K562 (cell line): ENCODE data around the gene CHGA. TPM values are rescaled to one million over a fixed set of nuclear protein-coding genes. Genes with fewer than 3 reads are reported as not detected.

Experiments
- ATAC-seq: fragments of 200-7000 bp; cut with Tn5 transposase; 3 replicates; pipeline ENCODE4 v1.9.1; 2020; ENCODE audit warnings: moderate library complexity
- BruUV-seq: library from RNA; stranded (reverse); fragments of 400-500 nt; replicated peaks from 2 replicates; lab custom pipeline; 2021; lab: Mats Ljungman, UMichigan
- CTCF ChIA-PET: fragments of 300-600 bp; formaldehyde crosslinking; extraction: SDS; loops from one replicate; lab custom pipeline; 2021; ENCODE audit warnings: low intra/inter-chr PET ratio; lab: Yijun Ruan, JAX
- POLR2A ChIA-PET: fragments of 300-600, 350-650 bp; sonication (Branson Sonifier 250); formaldehyde crosslinking; extraction: SDS; loops from one replicate; lab custom pipeline; 2021; ENCODE audit warnings: antibody characterized with exemption, inconsistent platforms; lab: Yijun Ruan, JAX
- DNase-seq, 4 experiments: peaks; one replicate each; pipeline versions ENCODE4 v3.0.0 to v3.0.0-alpha.2; 2011 to 2018; ENCODE audit warnings: low spot score in 3 of 4, mixed read lengths in 3 of 4; ENCODE audit errors: extremely low read depth in 1 of 4
- FAIRE-seq: peaks from 2 replicates; lab custom pipeline; 2011; peaks lifted over from hg19 to GRCh38; lab: Jason Lieb, UNC
- H2AFZ ChIP-seq: 2 replicates; pipeline ENCODE4 v1.6.0; 2011; ENCODE audit warnings: low read depth, low read length, control low read depth, inconsistent platforms
- H3K27ac ChIP-seq: fragments of 200-600 bp; 3 replicates; pipeline ENCODE4 v1.8.0; 2011; ENCODE audit warnings: low read depth, mild to moderate bottlenecking, control low read depth, inconsistent platforms, low read length, moderate library complexity, mixed read lengths; ENCODE audit errors: extremely low read depth
- H3K27me3 ChIP-seq, 2 experiments: fragments of 300-600 bp in 1 of 2; 2 replicates in 1 of 2; 3 replicates in 1 of 2; pipeline versions ENCODE4 v1.6.0 to v1.8.0; 2011; ENCODE audit warnings: inconsistent platforms in 2 of 2, low read length in 2 of 2, mild to moderate bottlenecking in 1 of 2, mixed read lengths in 1 of 2, moderate library complexity in 1 of 2; ENCODE audit not compliant: control insufficient read depth in 2 of 2, insufficient read depth in 2 of 2
- H3K36me3 ChIP-seq: fragments of 300-600 bp; 3 replicates; pipeline ENCODE4 v1.8.0; 2011; ENCODE audit warnings: mild to moderate bottlenecking, low read length, inconsistent platforms; ENCODE audit not compliant: control insufficient read depth, insufficient read depth
- H3K4me1 ChIP-seq, 2 experiments: fragments of 200-600 bp in 1 of 2; replicated peaks in 1 of 2; 2 replicates in 1 of 2; 3 replicates in 1 of 2; pipeline versions ENCODE4 v1.5.1 to v1.8.0; 2011; ENCODE audit warnings: inconsistent platforms in 2 of 2, low read length in 2 of 2, mild to moderate bottlenecking in 1 of 2, mixed read lengths in 1 of 2, moderate library complexity in 1 of 2; ENCODE audit not compliant: control insufficient read depth in 2 of 2, insufficient read depth in 2 of 2
- H3K4me2 ChIP-seq: 2 replicates; pipeline ENCODE4 v1.6.1; 2011; ENCODE audit warnings: low read length, control low read depth, inconsistent platforms, mixed read lengths; ENCODE audit not compliant: insufficient read depth
- H3K4me3 ChIP-seq: fragments of 200-600 bp; sonication (generic), shearing (Covaris generic); 2 replicates; pipeline ENCODE4 v1.5.1; 2016; ENCODE audit warnings: control low read depth, inconsistent platforms
- H3K79me2 ChIP-seq: fragments of 200-600 bp; 3 replicates; pipeline ENCODE4 v1.8.0; 2011; ENCODE audit warnings: low read length, inconsistent platforms; ENCODE audit not compliant: control insufficient read depth, insufficient read depth
- H3K9ac ChIP-seq, 2 experiments: 2 replicates each; pipeline versions ENCODE4 v1.6.0 to v1.6.1; 2011; ENCODE audit warnings: low read depth in 2 of 2, low read length in 2 of 2, control low read depth in 1 of 2, inconsistent platforms in 1 of 2, mild to moderate bottlenecking in 1 of 2, mixed read lengths in 1 of 2; ENCODE audit not compliant: insufficient read depth in 1 of 2
- H3K9me1 ChIP-seq: one replicate; pipeline ENCODE4 v1.6.0; 2011; ENCODE audit warnings: inconsistent platforms, mild to moderate bottlenecking, low read length, moderate library complexity; ENCODE audit not compliant: control insufficient read depth, insufficient read depth
- H3K9me3 ChIP-seq: replicated peaks from 2 replicates; pipeline ENCODE4 v1.5.1; 2011; ENCODE audit warnings: low read depth, low read length, inconsistent platforms; ENCODE audit not compliant: control insufficient read depth, insufficient read depth
- H4K20me1 ChIP-seq: replicated peaks from 2 replicates; pipeline ENCODE4 v1.6.1; 2011; ENCODE audit warnings: low read length, inconsistent platforms, mixed read lengths; ENCODE audit not compliant: control insufficient read depth, insufficient read depth
- ADNP ChIP-seq: fragments of 200-800 bp; sonication (Bioruptor generic); IDR thresholded peaks from 2 replicates; pipeline ENCODE4 v1.6.1; 2016; ENCODE audit warnings: missing genetic modification characterization, missing compliant biosample characterization
- CBX3 ChIP-seq, 2 experiments: IDR thresholded peaks; 1 replicate in 1 of 2; 2 replicates in 1 of 2; pipeline ENCODE4 v1.6.1; 2012; ENCODE audit warnings: inconsistent platforms in 2 of 2, low read length in 2 of 2, borderline replicate concordance in 1 of 2, control low read depth in 1 of 2
- MYNN ChIP-seq, 2 experiments: sonication (generic); formaldehyde crosslinking in 1 of 2; IDR thresholded peaks; 2 replicates each; pipeline versions ENCODE4 v1.5.0 to v1.6.1; 2016 to 2020; ENCODE audit warnings: antibody characterized with exemption in 1 of 2, missing genetic modification reagents in 1 of 2
- SPI1 ChIP-seq: IDR thresholded peaks from 2 replicates; pipeline ENCODE4 v1.6.1; 2011; ENCODE audit warnings: low read depth, low read length, control low read depth, borderline replicate concordance
- TRIM28 ChIP-seq: fragments of 450-650 bp; IDR thresholded peaks from 2 replicates; pipeline ENCODE4 v1.6.1; 2017
- ZNF134 ChIP-seq: fragments of 250-450 bp; sonication (Bioruptor Pico); conservative IDR thresholded peaks from 2 replicates; pipeline ENCODE4 v1.4.0; 2020
- ZNF408 ChIP-seq: fragments of 250-450 bp; sonication (Bioruptor Pico); IDR thresholded peaks from 2 replicates; pipeline ENCODE4 v1.4.0; 2020; ENCODE audit warnings: low read depth, mild to moderate bottlenecking, moderate library complexity
- ZNF76 ChIP-seq: fragments of 250-450 bp; sonication (Bioruptor Pico); IDR thresholded peaks from 2 replicates; pipeline ENCODE4 v1.4.0; 2020; ENCODE audit warnings: mild to moderate bottlenecking, moderate library complexity, borderline replicate concordance
- WGBS: fragments of 100-300 bp; shearing (Covaris generic); methylation state at CpG from one replicate; pipeline ENCODE4 v1.1.6; 2016; ENCODE audit warnings: low coverage, mixed read lengths; ENCODE audit not compliant: insufficient coverage; ENCODE audit errors: missing lambda C conversion rate; 5-methylcytosine and 5-hydroxymethylcytosine counted together
- in situ Hi-C: fragments of 300-500 bp; cut with MboI; formaldehyde crosslinking; loops from 4 replicates; pipeline ENCODE4 v1.15.0; 2018; ENCODE audit warnings: inconsistent platforms, mixed read lengths
- intact Hi-C: fragments of 100-400 bp; cut with micrococcal nuclease; formaldehyde crosslinking; loops from 2 replicates; pipeline ENCODE4 v1.14.2; 2022
- polyA plus RNA-seq, 8 experiments: library from polyadenylated mRNA; depleted of rRNA in 4 of 8; stranded (reverse) in 5 of 8; unstranded in 3 of 8; fragments of >200 nt; fragmentation: Nextera tagmentation in 2 of 8; fragmentation: Illumina TruSeq in 1 of 8; extraction: Ambion mirVana in 2 of 8; extraction: Trizol in 1 of 8; gene quantifications; 2 replicates each; pipeline versions ENCODE4 v1.2.1 to v1.2.3, GENCODE V29; 2011 to 2014; ENCODE audit warnings: inconsistent platforms in 1 of 8, missing spikeins in 1 of 8
- total RNA-seq, 7 experiments: library from RNA; depleted of rRNA in 6 of 7; stranded (reverse); fragments of >200 nt in 6 of 7; fragmentation: Illumina TruSeq in 2 of 7; extraction: Trizol in 2 of 7; gene quantifications; 2 replicates each; pipeline versions ENCODE4 v1.2.1 to v1.2.3, GENCODE V29; 2011 to 2021; ENCODE audit warnings: low replicate concordance in 1 of 7
- TF ChIP-seq, protein P1 (sequence below), 2 experiments: fragments of 200-800 bp in 1 of 2; sonication (Bioruptor generic) in 1 of 2; sonication (generic) in 1 of 2; formaldehyde crosslinking in 1 of 2; IDR thresholded peaks in 1 of 2; conservative IDR thresholded peaks in 1 of 2; 2 replicates each; pipeline versions ENCODE4 v1.5.0 to v1.6.1; 2016 to 2020; ENCODE audit warnings: missing compliant biosample characterization in 1 of 2, missing genetic modification characterization in 1 of 2, missing genetic modification reagents in 1 of 2

The CHGA gene
- total and polyA plus RNA-seq, 9 of the 15 experiments (the other 6 are each of a cell fraction or from before 2014, with no cell fraction given): not detected

DNA sequence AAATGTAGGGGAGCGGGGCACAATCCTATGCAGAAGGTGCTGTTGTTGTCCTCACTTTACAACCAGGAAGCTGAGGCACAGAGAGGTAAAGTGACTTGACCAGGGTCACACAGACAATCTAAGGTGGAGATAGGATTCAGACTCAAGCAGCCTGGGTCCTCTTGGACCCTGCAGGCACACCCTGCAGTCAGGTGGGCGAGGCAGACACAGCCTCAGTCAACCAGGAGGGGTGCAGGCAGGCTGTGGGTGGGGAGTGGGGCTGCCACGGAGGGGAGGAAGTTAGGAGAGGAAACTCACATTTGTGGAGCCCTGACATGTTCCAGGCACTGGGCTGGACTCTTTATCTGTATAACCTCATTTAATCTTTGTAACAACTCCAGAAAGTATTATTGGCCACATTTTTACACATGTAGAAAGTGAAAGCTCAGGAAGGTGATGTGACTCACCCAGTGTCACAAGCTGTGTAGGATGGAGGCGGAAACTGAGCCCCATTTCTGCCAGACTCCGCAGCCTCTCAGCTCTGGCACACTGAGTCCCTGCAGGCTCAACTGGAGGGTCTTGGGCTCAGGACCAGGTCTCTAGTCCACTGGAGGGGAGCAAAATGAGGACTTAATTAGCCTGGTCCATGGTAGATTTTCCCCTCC lies 24.9 kb upstream of the CHGA start:
- TF ChIP-seq MYNN (IDR thresholded peaks at IDR 0.05): no peak
- no peak for TF ChIP-seq MYNN (CRISPR knock-in tag; IDR thresholded peaks at IDR 0.05)
- TF ChIP-seq TRIM28: no peak
- TF ChIP-seq ZNF408: no peak
- TF ChIP-seq, protein P1, sequence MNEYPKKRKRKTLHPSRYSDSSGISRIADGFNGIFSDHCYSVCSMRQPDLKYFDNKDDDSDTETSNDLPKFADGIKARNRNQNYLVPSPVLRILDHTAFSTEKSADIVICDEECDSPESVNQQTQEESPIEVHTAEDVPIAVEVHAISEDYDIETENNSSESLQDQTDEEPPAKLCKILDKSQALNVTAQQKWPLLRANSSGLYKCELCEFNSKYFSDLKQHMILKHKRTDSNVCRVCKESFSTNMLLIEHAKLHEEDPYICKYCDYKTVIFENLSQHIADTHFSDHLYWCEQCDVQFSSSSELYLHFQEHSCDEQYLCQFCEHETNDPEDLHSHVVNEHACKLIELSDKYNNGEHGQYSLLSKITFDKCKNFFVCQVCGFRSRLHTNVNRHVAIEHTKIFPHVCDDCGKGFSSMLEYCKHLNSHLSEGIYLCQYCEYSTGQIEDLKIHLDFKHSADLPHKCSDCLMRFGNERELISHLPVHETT (CRISPR knock-in tag; conservative IDR thresholded peaks at IDR 0.05 in 1 of 2, IDR thresholded peaks at IDR 0.05 in 1 of 2): no peak
- TF ChIP-seq ZNF76: no peak
- TF ChIP-seq CBX3 (IDR thresholded peaks at IDR 0.05; ENCODE audit: borderline replicate concordance in 1 of 2, low read length in 2 of 2): no peak
- TF ChIP-seq SPI1: no peak
- TF ChIP-seq ZNF134 (CRISPR knock-in tag): no peak
- TF ChIP-seq ADNP: no peak
- H3K9ac ChIP-seq: no peak overlapping the region
- ATAC-seq (no peak), FAIRE-seq (no peak), DNase-seq (no peak)
- no peaks in the 10 kb centered on the region for H3K4me1 ChIP-seq
- no peaks in the 10 kb centered on the region for H3K36me3 ChIP-seq
- no peaks in the 10 kb centered on the region for H4K20me1 ChIP-seq
- ChIA-PET POLR2A (interaction anchor here (0.7 to 1.1 kb wide), 2 partner anchors 19 to 88 kb away, joined by 3 read pairs; no protein-coding TSS in a partner anchor), CTCF (no interaction called here)
- no peaks in the 10 kb centered on the region for H3K9me1 ChIP-seq
- H3K27ac ChIP-seq: no peak overlapping the region
- H3K4me2 ChIP-seq: no peak overlapping the region
- intact Hi-C loops: no loop called here
- no TSS peak for BruUV-seq
- no peak overlapping the region for H2AFZ ChIP-seq
- no peak overlapping the region for H3K4me3 ChIP-seq
- no peaks in the 10 kb centered on the region for H3K9me3 ChIP-seq
- peaks cover 7 to 26% of the 10 kb centered on the region in 2 experiments for H3K27me3 ChIP-seq
- in situ Hi-C loops: no loop called here
- H3K79me2 ChIP-seq: no peaks in the 10 kb centered on the region
- 13% methylated on average over 3 of the region's 5 CpGs for WGBS
